Cardiac muscle cell (in vitro differentiated cells and primary cell): ENCODE results near the gene LPCAT3. TPM values are rescaled to one million over a fixed set of nuclear protein-coding genes. Genes with fewer than 3 reads are reported as not detected.
A peak's percentile ranks its signal among the peaks of the same experiment; 100 is the strongest.

Experiments used
- DNase-seq, 2 donors: peaks; one replicate each; pipeline versions ENCODE4 v3.0.0 to v3.0.0-alpha.2; 2010 to 2017; ENCODE audit warnings: low read depth in 1 of 2, low spot score in 1 of 2
- H3K27ac ChIP-seq: fragments of 200-600 bp; sonication (generic); 2 replicates; pipeline ENCODE4 v1.5.1; 2016
- H3K27me3 ChIP-seq: fragments of 200-600 bp; sonication (generic); 2 replicates; pipeline ENCODE4 v1.6.0; 2016; ENCODE audit warnings: control low read depth
- H3K36me3 ChIP-seq: fragments of 200-600 bp; sonication (generic); 2 replicates; pipeline ENCODE4 v1.5.1; 2016; ENCODE audit warnings: control low read depth
- H3K4me1 ChIP-seq: fragments of 200-600 bp; sonication (generic); 2 replicates; pipeline ENCODE4 v1.8.1; 2017; ENCODE audit warnings: low read depth, mild to moderate bottlenecking, mixed run types
- H3K4me3 ChIP-seq: fragments of 200-600 bp; sonication (generic); 2 replicates; pipeline ENCODE4 v1.5.1; 2016; ENCODE audit warnings: mild to moderate bottlenecking
- H3K9me3 ChIP-seq: fragments of 200-600 bp; sonication (generic); 2 replicates; pipeline ENCODE4 v1.5.1; 2017; ENCODE audit warnings: low read depth, mild to moderate bottlenecking, control low read depth
- CTCF ChIP-seq: IDR thresholded peaks from 2 replicates; pipeline ENCODE4 v1.5.1; 2012; ENCODE audit warnings: low read depth, mild to moderate bottlenecking, low read length
- polyA plus RNA-seq: library from polyadenylated mRNA; unstranded; fragments of >200 nt; fragmentation: Nextera tagmentation; extraction: Ambion mirVana; gene quantifications from 2 replicates; pipeline ENCODE4 v1.2.1, GENCODE V29; 2016
- total RNA-seq: library from RNA; depleted of rRNA; stranded (reverse); fragments of >200 nt; gene quantifications from 2 replicates; pipeline ENCODE4 v1.2.3, GENCODE V29; 2016

LPCAT3 gene
- total and polyA plus RNA-seq, 2 experiments from 2014 or later = 12.0 to 37.8 TPM

GRCh38 chr12:6941267-6941666, 77.0 kb downstream of the LPCAT3 start:
- Histone ChIP-seq H3K27me3 (no peaks in the 10 kb centered on the region), H3K27ac (no peak overlapping the region), H3K36me3 (no peaks in the 10 kb centered on the region), H3K4me1 (peaks cover 8% of the 10 kb centered on the region), H3K4me3 (no peak overlapping the region), H3K9me3 (no peaks in the 10 kb centered on the region)
- TF ChIP-seq CTCF = no peak
- no peak for DNase-seq

GRCh38 chr12:6939191-6939540, 79.1 kb downstream of the LPCAT3 start:
- no peak for DNase-seq
- Histone ChIP-seq H3K27ac (peak overlapping the region; percentile 79), H3K9me3 (no peaks in the 10 kb centered on the region), H3K36me3 (peaks cover 6% of the 10 kb centered on the region), H3K4me1 (peaks cover 8% of the 10 kb centered on the region), H3K4me3 (no peak overlapping the region), H3K27me3 (no peaks in the 10 kb centered on the region)
- no peak for TF ChIP-seq CTCF

- peak overlapping the region; percentile 79 for H3K27ac ChIP-seq
- no peak for TF ChIP-seq CTCF
- DNase-seq = no peak
- H3K36me3 ChIP-seq = peaks cover 12% of the 10 kb centered on the region
- no peaks in the 10 kb centered on the region for H3K27me3 ChIP-seq
- peak overlapping the region; percentile 76 for H3K4me3 ChIP-seq
- H3K4me1 ChIP-seq = peaks cover 8% of the 10 kb centered on the region
- H3K9me3 ChIP-seq = no peaks in the 10 kb centered on the region
These were observed 79.7 kb downstream of the LPCAT3 start for GRCh38 chr12:6938353-6939190.

- Histone ChIP-seq H3K9me3 (no peaks in the 10 kb centered on the region), H3K4me1 (peaks cover 8% of the 10 kb centered on the region), H3K27me3 (no peaks in the 10 kb centered on the region), H3K36me3 (peaks cover 16% of the 10 kb centered on the region), H3K27ac (peak overlapping the region; percentile 96), H3K4me3 (peak overlapping the region; percentile 76)
- peak; percentile 91 for TF ChIP-seq CTCF
- DNase-seq = peak; percentile 95 to 96
These were observed 80.6 kb downstream of the LPCAT3 start for GRCh38 chr12:6937481-6938352.

- peak overlapping the region; percentile 96 for H3K27ac ChIP-seq
These were observed 81.4 kb downstream of the LPCAT3 start for GRCh38 chr12:6936636-6937480.

More at GRCh38 chr12:6936636-6937480, 81.4 kb downstream of the LPCAT3 start:
- no peaks in the 10 kb centered on the region for H3K9me3 ChIP-seq
- DNase-seq = peak in 1 of 2 donors; percentile 23
- peaks cover 16% of the 10 kb centered on the region for H3K36me3 ChIP-seq
- peak overlapping the region; percentile 76 for H3K4me3 ChIP-seq
- no peak for TF ChIP-seq CTCF
- peaks cover 8% of the 10 kb centered on the region for H3K4me1 ChIP-seq
- no peaks in the 10 kb centered on the region for H3K27me3 ChIP-seq
